SKM-1 treated with dmso at 0.1 percent for 144 hours (cell line): ENCODE results near the gene TREH.
A peak's percentile ranks its signal among the peaks of the same experiment; 100 is the strongest.

Experiments used
- DNase-seq: peaks from one replicate; lab custom pipeline; 2025; ENCODE audit not compliant: unreplicated experiment; lab: John Stamatoyannopoulos, UW

Gene TREH

GRCh38 chr11:118670063-118670462 is 9.4 kb downstream of the TREH start:
- DNase-seq: no peak

- DNase-seq: no peak
Measured at GRCh38 chr11:118666371-118666770, 13.1 kb downstream of the TREH start.

GRCh38 chr11:118663902-118664301 is 15.5 kb downstream of the TREH start:
- no peak for DNase-seq

GRCh38 chr11:118663381-118663780 is 16.1 kb downstream of the TREH start:
- DNase-seq: no peak

GRCh38 chr11:118662401-118663271 is 16.8 kb downstream of the TREH start:
- no peak for DNase-seq

- no peak for DNase-seq
Measured at GRCh38 chr11:118661425-118662301, 17.8 kb downstream of the TREH start.

GRCh38 chr11:118660681-118661424 is 18.6 kb downstream of the TREH start:
- DNase-seq: no peak

- no peak for DNase-seq
Measured at GRCh38 chr11:118659953-118660680, 19.3 kb downstream of the TREH start.

GRCh38 chr11:118659314-118659952 is 20.0 kb downstream of the TREH start:
- DNase-seq: peak; percentile 82

GRCh38 chr11:118658429-118659313 is 20.8 kb downstream of the TREH start:
- DNase-seq: no peak

GRCh38 chr11:118657709-118658428 is 21.6 kb downstream of the TREH start:
- DNase-seq: no peak

- DNase-seq: no peak
Measured at GRCh38 chr11:118657238-118657637, 22.2 kb downstream of the TREH start.

- no peak for DNase-seq
Measured at GRCh38 chr11:118656563-118657165, 22.8 kb downstream of the TREH start.

- no peak for DNase-seq
Measured at GRCh38 chr11:118655486-118656190, 23.8 kb downstream of the TREH start.

- DNase-seq: no peak
Measured at GRCh38 chr11:118653684-118654390, 25.6 kb downstream of the TREH start.

GRCh38 chr11:118652681-118653181 is 26.7 kb downstream of the TREH start:
- no peak for DNase-seq

GRCh38 chr11:118651820-118652219 is 27.6 kb downstream of the TREH start:
- DNase-seq: no peak
